ENCODE measurements around the gene FSTL5. TPM values are rescaled to one million over a fixed set of nuclear protein-coding genes. Genes with fewer than 3 reads are reported as not detected.

Gene FSTL5
- total RNA-seq, 1 experiment from 2014 or later = not detected

- DNase-seq = no peak
- Histone ChIP-seq H3K79me2 (ENCODE audit: insufficient read depth, low read length) (no peaks in the 10 kb centered on the region), H3K79me1 (ENCODE audit: insufficient read depth, low read depth, low read length, poor library complexity, severe bottlenecking) (no peaks in the 10 kb centered on the region), H2AFZ (ENCODE audit: low read length) (no peak overlapping the region), H3K4me2 (ENCODE audit: insufficient read depth, insufficient read length, low read length) (no peak overlapping the region), H3K56ac (ENCODE audit: insufficient read length, low read depth, low read length) (no peak overlapping the region), H3T11ph (ENCODE audit: low read length) (no peak overlapping the region), H4K5ac (ENCODE audit: insufficient read length, low read depth, low read length) (no peak overlapping the region), H2BK5ac (ENCODE audit: insufficient read length, low read length) (no peak overlapping the region), H3K18ac (ENCODE audit: insufficient read length, low read depth, low read length) (no peak overlapping the region), H3K27me3 (ENCODE audit: insufficient read depth, low read length) (no peaks in the 10 kb centered on the region), H3K23me2 (ENCODE audit: insufficient read length, low read depth, low read length, poor library complexity, severe bottlenecking) (no peaks in the 10 kb centered on the region), H3K27ac (ENCODE audit: insufficient read length, low read depth, low read length) (no peak overlapping the region), H2BK15ac (ENCODE audit: low read depth, low read length) (no peak overlapping the region), H3K9ac (ENCODE audit: extremely low read depth, insufficient read length, low read length) (no peak overlapping the region), H2BK20ac (ENCODE audit: low read depth, low read length, poor library complexity, severe bottlenecking) (no peak overlapping the region), H4K8ac (replicated peaks; ENCODE audit: insufficient read length, low read depth, low read length) (no peak overlapping the region), H3K4ac (ENCODE audit: low read depth, low read length) (no peak overlapping the region), H4K20me1 (ENCODE audit: control insufficient read depth, insufficient read depth, insufficient read length) (no peaks in the 10 kb centered on the region), H3K4me1 (ENCODE audit: insufficient read depth, low read length) (peaks cover 7% of the 10 kb centered on the region), H2BK120ac (ENCODE audit: low read depth, low read length, poor library complexity, severe bottlenecking) (no peak overlapping the region), H3K14ac (ENCODE audit: insufficient read depth, low read length) (no peak overlapping the region), H2AK5ac (ENCODE audit: insufficient read length, low read length) (no peak overlapping the region), H4K91ac (ENCODE audit: insufficient read length, low read depth, low read length) (no peak overlapping the region), H3K23ac (ENCODE audit: insufficient read length, low read depth, low read length) (no peak overlapping the region), H2BK12ac (ENCODE audit: insufficient read length, low read depth, low read length) (no peak overlapping the region), H3K9me3 (ENCODE audit: control insufficient read depth, low read depth, low read length) (no peaks in the 10 kb centered on the region)
- Mint-ChIP-seq H3K36me3 (ENCODE audit: insufficient read depth in 1 of 3, low read depth in 3 of 3) (peaks cover 0 to 4% (median 0%) of the 10 kb centered on the region in 3 experiments; a peak in 1 of 7 replicates), H3K27ac (peak overlapping the region in 2 of 3 experiments; percentile 78 to 97; a peak in 4 of 7 replicates), H3K27me3 (ENCODE audit: low read depth) (no peaks in the 10 kb centered on the region), H3K4me3 (peak overlapping the region in 1 of 2 experiments; percentile 5; a peak in 1 of 5 replicates), H3K9me3 (no peaks in the 10 kb centered on the region), H3K4me1 (peaks cover 33 to 38% of the 10 kb centered on the region in 2 experiments)
- no CpG with 5 or more reads among the region's 3 CpGs for WGBS (ENCODE audit: extremely low coverage, insufficient read length, low lambda C conversion rate)
- no peak for TF ChIP-seq CTCF (conservative IDR thresholded peaks at IDR 0.05)
These were observed 48.5 kb downstream of the FSTL5 start for GRCh38 chr4:162115333-162115732.

Data from H9 (cell line).